K562 (cell line): ENCODE results near the gene COQ8B. TPM values are rescaled to one million over a fixed set of nuclear protein-coding genes. Genes with fewer than 3 reads are reported as not detected.

Source experiments
- ATAC-seq: fragments of 200-7000 bp; cut with Tn5 transposase; 3 replicates; pipeline ENCODE4 v1.9.1; 2020; ENCODE audit warnings: moderate library complexity
- BruUV-seq: library from RNA; stranded (reverse); fragments of 400-500 nt; replicated peaks from 2 replicates; lab custom pipeline; 2021; lab: Mats Ljungman, UMichigan
- CTCF ChIA-PET: fragments of 300-600 bp; formaldehyde crosslinking; extraction: SDS; loops from one replicate; lab custom pipeline; 2021; ENCODE audit warnings: low intra/inter-chr PET ratio; lab: Yijun Ruan, JAX
- POLR2A ChIA-PET: fragments of 300-600, 350-650 bp; sonication (Branson Sonifier 250); formaldehyde crosslinking; extraction: SDS; loops from one replicate; lab custom pipeline; 2021; ENCODE audit warnings: antibody characterized with exemption, inconsistent platforms; lab: Yijun Ruan, JAX
- DNase-seq, 4 experiments: peaks; one replicate each; pipeline versions ENCODE4 v3.0.0 to v3.0.0-alpha.2; 2011 to 2018; ENCODE audit warnings: low spot score in 3 of 4, mixed read lengths in 3 of 4; ENCODE audit errors: extremely low read depth in 1 of 4
- FAIRE-seq: peaks from 2 replicates; lab custom pipeline; 2011; peaks lifted over from hg19 to GRCh38; lab: Jason Lieb, UNC
- H2AFZ ChIP-seq: 2 replicates; pipeline ENCODE4 v1.6.0; 2011; ENCODE audit warnings: low read depth, low read length, control low read depth, inconsistent platforms
- H3K27ac ChIP-seq: fragments of 200-600 bp; 3 replicates; pipeline ENCODE4 v1.8.0; 2011; ENCODE audit warnings: low read depth, mild to moderate bottlenecking, control low read depth, inconsistent platforms, low read length, moderate library complexity, mixed read lengths; ENCODE audit errors: extremely low read depth
- H3K27me3 ChIP-seq, 2 experiments: fragments of 300-600 bp in 1 of 2; 2 replicates in 1 of 2; 3 replicates in 1 of 2; pipeline versions ENCODE4 v1.6.0 to v1.8.0; 2011; ENCODE audit warnings: inconsistent platforms in 2 of 2, low read length in 2 of 2, mild to moderate bottlenecking in 1 of 2, mixed read lengths in 1 of 2, moderate library complexity in 1 of 2; ENCODE audit not compliant: control insufficient read depth in 2 of 2, insufficient read depth in 2 of 2
- H3K36me3 ChIP-seq: fragments of 300-600 bp; 3 replicates; pipeline ENCODE4 v1.8.0; 2011; ENCODE audit warnings: mild to moderate bottlenecking, low read length, inconsistent platforms; ENCODE audit not compliant: control insufficient read depth, insufficient read depth
- H3K4me1 ChIP-seq, 2 experiments: fragments of 200-600 bp in 1 of 2; replicated peaks in 1 of 2; 2 replicates in 1 of 2; 3 replicates in 1 of 2; pipeline versions ENCODE4 v1.5.1 to v1.8.0; 2011; ENCODE audit warnings: inconsistent platforms in 2 of 2, low read length in 2 of 2, mild to moderate bottlenecking in 1 of 2, mixed read lengths in 1 of 2, moderate library complexity in 1 of 2; ENCODE audit not compliant: control insufficient read depth in 2 of 2, insufficient read depth in 2 of 2
- H3K4me2 ChIP-seq: 2 replicates; pipeline ENCODE4 v1.6.1; 2011; ENCODE audit warnings: low read length, control low read depth, inconsistent platforms, mixed read lengths; ENCODE audit not compliant: insufficient read depth
- H3K4me3 ChIP-seq: fragments of 200-600 bp; sonication (generic), shearing (Covaris generic); 2 replicates; pipeline ENCODE4 v1.5.1; 2016; ENCODE audit warnings: control low read depth, inconsistent platforms
- H3K79me2 ChIP-seq: fragments of 200-600 bp; 3 replicates; pipeline ENCODE4 v1.8.0; 2011; ENCODE audit warnings: low read length, inconsistent platforms; ENCODE audit not compliant: control insufficient read depth, insufficient read depth
- H3K9ac ChIP-seq, 2 experiments: 2 replicates each; pipeline versions ENCODE4 v1.6.0 to v1.6.1; 2011; ENCODE audit warnings: low read depth in 2 of 2, low read length in 2 of 2, control low read depth in 1 of 2, inconsistent platforms in 1 of 2, mild to moderate bottlenecking in 1 of 2, mixed read lengths in 1 of 2; ENCODE audit not compliant: insufficient read depth in 1 of 2
- H3K9me1 ChIP-seq: one replicate; pipeline ENCODE4 v1.6.0; 2011; ENCODE audit warnings: inconsistent platforms, mild to moderate bottlenecking, low read length, moderate library complexity; ENCODE audit not compliant: control insufficient read depth, insufficient read depth
- H3K9me3 ChIP-seq: replicated peaks from 2 replicates; pipeline ENCODE4 v1.5.1; 2011; ENCODE audit warnings: low read depth, low read length, inconsistent platforms; ENCODE audit not compliant: control insufficient read depth, insufficient read depth
- H4K20me1 ChIP-seq: replicated peaks from 2 replicates; pipeline ENCODE4 v1.6.1; 2011; ENCODE audit warnings: low read length, inconsistent platforms, mixed read lengths; ENCODE audit not compliant: control insufficient read depth, insufficient read depth
- BRCA1 ChIP-seq, 2 experiments: fragments of 450-650 bp in 1 of 2; sonication (generic) in 1 of 2; formaldehyde crosslinking in 1 of 2; IDR thresholded peaks; 2 replicates each; pipeline versions ENCODE4 v1.5.0 to v1.6.1; 2017 to 2020; ENCODE audit warnings: mild to moderate bottlenecking in 1 of 2, missing genetic modification reagents in 1 of 2
- HCFC1 ChIP-seq: IDR thresholded peaks from 2 replicates; pipeline ENCODE4 v1.6.1; 2012; ENCODE audit warnings: low read depth, low read length, improper control_type of control experiment
- POLR2G ChIP-seq: fragments of 200-400 bp; formaldehyde crosslinking; IDR thresholded peaks from 2 replicates; pipeline ENCODE4 v1.6.1; 2017; ENCODE audit warnings: low read depth, mild to moderate bottlenecking, antibody characterized with exemption, low read length, moderate library complexity
- RBFOX2 ChIP-seq: fragments of 200-400 bp; formaldehyde crosslinking; IDR thresholded peaks from 2 replicates; pipeline ENCODE4 v1.6.1; 2017; ENCODE audit warnings: low read depth, mild to moderate bottlenecking, low read length, moderate library complexity
- SIX5 ChIP-seq, 2 experiments: IDR thresholded peaks; 2 replicates each; pipeline ENCODE4 v1.6.1; 2011; ENCODE audit warnings: low read length in 2 of 2, borderline replicate concordance in 1 of 2, low read depth in 1 of 2, mild to moderate bottlenecking in 1 of 2, moderate library complexity in 1 of 2; ENCODE audit not compliant: insufficient read depth in 1 of 2
- SREBF1 ChIP-seq: fragments of 150-350 bp; IDR thresholded peaks from 2 replicates; pipeline ENCODE4 v1.6.1; 2014; ENCODE audit warnings: antibody characterized with exemption, low read depth, low read length, borderline replicate concordance
- ZBTB17 ChIP-seq: fragments of 450-650 bp; formaldehyde crosslinking; IDR thresholded peaks from 2 replicates; pipeline ENCODE4 v1.4.0; 2020; ENCODE audit warnings: mild to moderate bottlenecking
- ZNF140 ChIP-seq: fragments of 250-450 bp; sonication (Bioruptor Pico); IDR thresholded peaks from 2 replicates; pipeline ENCODE4 v1.8.0; 2021; ENCODE audit warnings: moderate library complexity, mild to moderate bottlenecking, inconsistent platforms
- ZNF668 ChIP-seq: fragments of 250-450 bp; sonication (Bioruptor Pico); IDR thresholded peaks from 2 replicates; pipeline ENCODE4 v1.8.0; 2022; ENCODE audit warnings: mild to moderate bottlenecking, inconsistent platforms
- WGBS: fragments of 100-300 bp; shearing (Covaris generic); methylation state at CpG from one replicate; pipeline ENCODE4 v1.1.6; 2016; ENCODE audit warnings: low coverage, mixed read lengths; ENCODE audit not compliant: insufficient coverage; ENCODE audit errors: missing lambda C conversion rate; 5-methylcytosine and 5-hydroxymethylcytosine counted together
- in situ Hi-C: fragments of 300-500 bp; cut with MboI; formaldehyde crosslinking; loops from 4 replicates; pipeline ENCODE4 v1.15.0; 2018; ENCODE audit warnings: inconsistent platforms, mixed read lengths
- intact Hi-C: fragments of 100-400 bp; cut with micrococcal nuclease; formaldehyde crosslinking; loops from 2 replicates; pipeline ENCODE4 v1.14.2; 2022
- polyA plus RNA-seq, 8 experiments: library from polyadenylated mRNA; depleted of rRNA in 4 of 8; stranded (reverse) in 5 of 8; unstranded in 3 of 8; fragments of >200 nt; fragmentation: Nextera tagmentation in 2 of 8; fragmentation: Illumina TruSeq in 1 of 8; extraction: Ambion mirVana in 2 of 8; extraction: Trizol in 1 of 8; gene quantifications; 2 replicates each; pipeline versions ENCODE4 v1.2.1 to v1.2.3, GENCODE V29; 2011 to 2014; ENCODE audit warnings: inconsistent platforms in 1 of 8, missing spikeins in 1 of 8
- total RNA-seq, 7 experiments: library from RNA; depleted of rRNA in 6 of 7; stranded (reverse); fragments of >200 nt in 6 of 7; fragmentation: Illumina TruSeq in 2 of 7; extraction: Trizol in 2 of 7; gene quantifications; 2 replicates each; pipeline versions ENCODE4 v1.2.1 to v1.2.3, GENCODE V29; 2011 to 2021; ENCODE audit warnings: low replicate concordance in 1 of 7
- TF ChIP-seq, protein P1 (sequence below): fragments of 250-450 bp; sonication (Bioruptor Pico); IDR thresholded peaks from 2 replicates; pipeline ENCODE4 v1.8.0; 2022; ENCODE audit warnings: inconsistent platforms, mild to moderate bottlenecking, moderate library complexity, borderline replicate concordance

The COQ8B gene
- total and polyA plus RNA-seq, 9 of the 15 experiments (the other 6 are each of a cell fraction or from before 2014, with no cell fraction given) = 0.41 to 32.3 (median 12.9) TPM

DNA sequence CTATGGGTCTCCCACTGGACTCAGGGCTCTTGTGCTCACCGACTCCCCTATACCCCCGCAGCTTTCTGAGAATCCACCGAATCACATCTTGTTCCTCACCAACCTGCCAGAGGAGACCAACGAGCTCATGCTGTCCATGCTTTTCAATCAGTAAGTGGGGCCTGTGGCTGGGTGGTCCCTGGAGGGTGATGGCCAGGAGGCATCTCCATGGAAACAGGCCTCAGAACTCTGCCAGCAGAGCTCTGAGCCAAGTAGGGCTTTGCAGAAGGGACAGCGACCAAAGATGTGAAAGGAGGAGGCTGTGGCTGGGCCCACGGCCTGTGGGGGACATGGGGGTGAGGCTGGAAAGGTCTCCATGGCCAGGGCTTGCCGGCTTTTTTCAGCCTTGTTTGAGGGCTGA is 46.8 kb upstream of the COQ8B start:
- H3K4me3 ChIP-seq = no peak overlapping the region
- H3K4me2 ChIP-seq = no peak overlapping the region
- H3K9ac ChIP-seq = no peak overlapping the region; a peak in 1 of 4 replicates
- BruUV-seq = no TSS peak
- no peak for DNase-seq
- no peak for FAIRE-seq
- H3K4me1 ChIP-seq = peaks cover 0 to 4% of the 10 kb centered on the region in 2 experiments; a peak in 1 of 5 replicates
- CTCF ChIA-PET = no interaction called here
- TF ChIP-seq POLR2G (0 out of 2 replicates have a peak, but pooled peaks have one; percentile 9), BRCA1 (IDR thresholded peaks at IDR 0.05) (no peak), BRCA1 (CRISPR knock-in tag; IDR thresholded peaks at IDR 0.05) (no peak)
- TF ChIP-seq, all 486 proteins: peak for 1
- in situ Hi-C loops (no loop called here), intact Hi-C loops (no loop called here)
- no peak for ATAC-seq
- Histone ChIP-seq H4K20me1 (no peaks in the 10 kb centered on the region), H2AFZ (no peak overlapping the region), H3K79me2 (peaks cover 21% of the 10 kb centered on the region), H3K9me3 (no peaks in the 10 kb centered on the region), H3K27me3 (no peaks in the 10 kb centered on the region), H3K27ac (no peak overlapping the region), H3K36me3 (peaks cover 79% of the 10 kb centered on the region), H3K9me1 (no peaks in the 10 kb centered on the region)
- POLR2A ChIA-PET = interaction anchor here (0.7 kb wide), 2 partner anchors 8 to 13 kb away, joined by 3 read pairs; partner anchors contain the start of gene ACTMAP
- 94% methylated on average over 7 of the region's 7 CpGs for WGBS

DNA sequence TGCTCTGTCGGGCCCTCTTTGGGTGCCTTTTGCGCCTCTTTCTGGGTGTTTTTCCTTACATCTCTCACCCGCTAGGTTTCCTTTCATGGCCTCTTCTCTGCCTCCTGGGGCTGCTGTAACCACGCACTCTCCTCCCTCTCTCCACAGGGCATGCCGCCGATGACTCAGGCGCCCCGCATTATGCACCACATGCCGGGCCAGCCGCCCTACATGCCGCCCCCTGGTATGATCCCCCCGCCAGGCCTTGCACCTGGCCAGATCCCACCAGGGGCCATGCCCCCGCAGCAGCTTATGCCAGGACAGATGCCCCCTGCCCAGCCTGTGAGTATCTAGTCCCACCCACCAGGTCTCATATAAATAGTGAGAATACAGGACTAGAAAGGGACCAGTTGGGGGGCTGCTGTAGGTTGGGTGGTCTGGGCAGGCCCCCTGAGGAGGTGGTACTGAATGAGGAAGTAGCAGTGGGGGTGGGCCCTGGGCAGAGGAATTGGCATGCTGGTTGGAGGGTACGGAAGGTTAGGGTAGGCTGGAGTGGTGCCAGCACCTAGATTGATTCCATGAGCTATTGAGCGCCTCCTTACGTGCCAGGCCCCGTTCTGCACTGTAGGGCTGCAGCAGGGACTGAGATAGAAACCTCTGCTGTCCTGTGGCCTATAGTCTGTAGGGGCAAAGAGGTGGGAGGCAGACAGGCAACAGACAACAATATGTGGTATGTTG is 46.2 kb upstream of the COQ8B start:
- Histone ChIP-seq H3K9ac (no peak overlapping the region; a peak in 1 of 4 replicates), H3K4me3 (no peak overlapping the region), H3K4me1 (peaks cover 0 to 4% of the 10 kb centered on the region in 2 experiments; a peak in 1 of 5 replicates), H2AFZ (no peak overlapping the region), H3K4me2 (no peak overlapping the region), H3K9me1 (no peaks in the 10 kb centered on the region), H3K79me2 (peaks cover 26% of the 10 kb centered on the region), H4K20me1 (0 out of 2 replicates have a peak, but pooled peaks cover 2% of the 10 kb centered on the region), H3K27ac (no peak overlapping the region), H3K27me3 (no peaks in the 10 kb centered on the region), H3K36me3 (peaks cover 85% of the 10 kb centered on the region), H3K9me3 (no peaks in the 10 kb centered on the region)
- ATAC-seq (no peak), FAIRE-seq (no peak), DNase-seq (no peak)
- no TSS peak for BruUV-seq
- in situ Hi-C loops (no loop called here), intact Hi-C loops (no loop called here)
- ChIA-PET POLR2A (interaction anchor here (0.6 to 0.8 kb wide), 3 partner anchors 8 to 13 kb away, joined by 3 read pairs; partner anchors contain the start of gene ACTMAP), CTCF (no interaction called here)
- WGBS = 95% methylated on average over 10 of the region's 17 CpGs
- TF ChIP-seq ZNF668 (CRISPR knock-in tag) (no peak), SIX5 (IDR thresholded peaks at IDR 0.05; ENCODE audit: borderline replicate concordance in 1 of 2, insufficient read depth in 1 of 2, low read depth in 1 of 2, low read length in 2 of 2) (no peak), POLR2G (peak; percentile 59), ZNF140 (no peak), SREBF1 (no peak), HCFC1 (no peak), RBFOX2 (peak; percentile 53), ZBTB17 (CRISPR knock-in tag) (no peak)
- TF ChIP-seq, protein P1, sequence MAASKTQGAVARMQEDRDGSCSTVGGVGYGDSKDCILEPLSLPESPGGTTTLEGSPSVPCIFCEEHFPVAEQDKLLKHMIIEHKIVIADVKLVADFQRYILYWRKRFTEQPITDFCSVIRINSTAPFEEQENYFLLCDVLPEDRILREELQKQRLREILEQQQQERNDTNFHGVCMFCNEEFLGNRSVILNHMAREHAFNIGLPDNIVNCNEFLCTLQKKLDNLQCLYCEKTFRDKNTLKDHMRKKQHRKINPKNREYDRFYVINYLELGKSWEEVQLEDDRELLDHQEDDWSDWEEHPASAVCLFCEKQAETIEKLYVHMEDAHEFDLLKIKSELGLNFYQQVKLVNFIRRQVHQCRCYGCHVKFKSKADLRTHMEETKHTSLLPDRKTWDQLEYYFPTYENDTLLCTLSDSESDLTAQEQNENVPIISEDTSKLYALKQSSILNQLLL (CRISPR knock-in tag) = no peak
